ENCODE results near the gene AP3D1.

The AP3D1 gene

DNA sequence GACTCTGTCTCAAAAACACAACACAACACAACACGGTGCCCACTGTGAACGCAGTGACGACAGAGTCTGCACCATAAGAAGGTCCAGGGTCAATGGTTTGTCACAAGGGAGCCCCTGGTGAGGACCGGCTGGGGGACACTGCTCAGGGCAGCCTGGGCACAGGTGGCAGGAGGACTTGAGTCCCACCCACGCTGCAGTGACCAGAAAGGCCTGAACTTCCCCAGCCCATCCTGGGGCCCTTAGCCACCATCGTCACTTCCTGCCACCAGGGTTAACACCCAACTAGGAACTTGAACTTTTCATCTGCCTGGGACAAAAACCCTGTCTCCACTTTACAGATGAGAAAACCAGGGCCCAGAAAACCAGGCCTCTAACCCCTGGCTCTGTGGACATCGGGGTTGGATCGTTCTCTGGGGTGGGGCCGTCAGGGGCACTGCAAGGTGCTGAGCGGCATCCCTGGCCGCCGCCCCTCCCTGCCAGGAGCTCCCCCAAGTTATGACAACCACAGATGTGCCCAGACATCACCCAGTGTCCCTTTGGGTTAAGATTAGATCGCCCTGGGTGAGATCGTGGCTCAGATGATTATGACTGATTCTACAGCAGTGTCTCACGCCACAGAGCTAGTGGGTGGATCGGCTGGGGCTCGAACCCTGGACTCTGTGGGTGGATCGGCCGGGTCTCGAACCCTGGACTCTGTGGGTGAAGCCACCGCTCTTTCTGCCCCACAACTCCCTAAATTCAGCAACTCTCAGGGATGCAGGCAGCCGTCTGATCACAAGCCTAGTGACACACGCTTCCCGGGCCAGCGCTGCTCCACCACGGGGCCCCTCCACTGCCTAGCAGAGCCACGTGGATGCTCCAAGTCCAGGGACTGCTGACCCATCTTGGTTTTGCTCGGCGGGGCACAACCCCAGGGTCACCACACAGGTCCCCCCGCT lies 69.2 kb downstream of the AP3D1 start:
- no peak for DNase-seq

DNA sequence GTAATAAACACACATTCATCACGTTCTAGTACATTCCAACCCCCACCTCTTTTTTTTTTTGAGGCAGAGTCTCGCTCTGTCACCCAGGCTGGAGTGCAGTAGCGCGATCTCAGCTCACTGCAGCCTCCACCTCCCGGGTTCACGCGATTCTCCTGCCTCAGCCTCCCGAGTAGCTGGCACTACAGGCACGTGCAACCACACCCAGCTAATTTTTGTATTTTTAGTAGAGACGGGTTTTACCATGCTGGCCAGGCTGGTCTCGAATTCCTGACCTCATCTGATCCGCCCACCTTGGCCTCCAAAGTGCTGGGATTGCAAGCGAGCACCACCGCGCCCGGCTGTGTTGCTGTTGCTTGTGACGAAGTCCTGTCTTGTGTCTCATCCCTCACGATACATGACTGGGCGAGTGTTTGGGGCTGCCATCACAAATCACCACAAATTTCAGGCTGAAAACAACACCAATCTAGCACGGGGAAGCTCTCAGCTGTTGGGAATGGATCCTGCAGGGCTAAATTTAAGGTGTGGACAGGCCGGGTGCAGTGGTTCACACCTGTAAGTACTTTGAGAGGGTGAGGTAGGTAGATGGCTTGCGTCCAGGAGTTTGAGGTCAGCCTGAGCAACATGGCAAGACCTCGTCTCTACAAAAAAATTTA lies 70.9 kb downstream of the AP3D1 start:
- DNase-seq, result no peak

DNA sequence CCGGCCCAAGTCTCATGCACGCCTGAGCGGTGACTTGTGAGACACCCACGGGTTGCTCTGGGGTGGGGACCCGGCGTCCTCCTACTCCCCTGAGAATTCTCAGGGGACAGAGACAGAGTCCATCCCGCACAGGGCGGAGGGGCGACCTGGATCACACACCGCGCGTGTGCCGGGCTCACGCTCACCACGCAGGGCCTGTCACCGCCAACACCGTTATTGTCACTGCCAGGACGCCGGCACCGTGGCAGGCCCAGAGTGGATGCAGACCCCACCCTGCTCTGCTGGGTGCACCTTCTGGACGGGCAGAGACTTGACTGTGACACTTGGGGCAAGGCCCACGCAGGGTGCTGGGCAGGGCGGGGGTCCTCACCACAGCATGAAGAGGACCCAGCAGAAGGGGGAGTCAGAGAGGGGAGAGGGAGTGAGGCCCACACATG lies 71.5 kb downstream of the AP3D1 start:
- no peak for DNase-seq

DNA sequence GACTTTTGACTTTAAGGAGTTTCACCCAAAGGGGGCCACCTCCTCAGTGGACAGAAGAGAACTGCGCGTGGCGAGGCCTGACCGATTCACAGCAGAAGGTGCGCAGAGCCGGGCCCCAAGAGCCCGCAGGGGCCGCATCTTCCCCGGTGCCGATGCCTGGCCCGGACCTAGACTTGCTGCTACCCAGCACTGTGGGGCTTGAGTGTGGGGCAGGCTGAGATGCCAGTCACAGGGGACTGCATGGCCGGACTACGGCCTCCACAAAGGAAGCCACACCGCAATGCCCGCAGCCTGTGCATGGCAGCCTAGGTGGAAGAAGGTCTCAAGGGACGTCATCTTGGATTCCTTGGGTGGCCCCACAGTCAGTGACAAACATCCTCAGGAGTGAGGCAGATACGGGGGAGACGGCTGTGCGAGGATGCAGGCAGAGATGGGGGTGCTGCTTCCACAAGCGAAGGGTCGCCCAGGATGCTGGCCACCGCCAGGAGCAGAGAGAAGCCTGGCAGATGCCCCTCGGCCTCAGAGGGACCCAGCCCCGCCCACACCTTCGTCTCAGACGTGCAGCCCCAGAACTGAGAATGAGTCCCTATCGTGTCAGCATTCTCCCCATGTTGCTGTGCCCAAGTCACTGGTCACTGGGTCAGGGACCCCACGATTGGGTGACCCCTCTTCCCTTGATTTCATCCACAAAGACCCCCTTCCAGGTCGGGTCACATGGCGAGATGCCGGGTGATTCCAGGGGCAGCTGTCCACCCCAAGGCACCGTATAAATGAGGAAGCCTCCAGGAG lies 72.1 kb downstream of the AP3D1 start:
- no peak for DNase-seq

DNA sequence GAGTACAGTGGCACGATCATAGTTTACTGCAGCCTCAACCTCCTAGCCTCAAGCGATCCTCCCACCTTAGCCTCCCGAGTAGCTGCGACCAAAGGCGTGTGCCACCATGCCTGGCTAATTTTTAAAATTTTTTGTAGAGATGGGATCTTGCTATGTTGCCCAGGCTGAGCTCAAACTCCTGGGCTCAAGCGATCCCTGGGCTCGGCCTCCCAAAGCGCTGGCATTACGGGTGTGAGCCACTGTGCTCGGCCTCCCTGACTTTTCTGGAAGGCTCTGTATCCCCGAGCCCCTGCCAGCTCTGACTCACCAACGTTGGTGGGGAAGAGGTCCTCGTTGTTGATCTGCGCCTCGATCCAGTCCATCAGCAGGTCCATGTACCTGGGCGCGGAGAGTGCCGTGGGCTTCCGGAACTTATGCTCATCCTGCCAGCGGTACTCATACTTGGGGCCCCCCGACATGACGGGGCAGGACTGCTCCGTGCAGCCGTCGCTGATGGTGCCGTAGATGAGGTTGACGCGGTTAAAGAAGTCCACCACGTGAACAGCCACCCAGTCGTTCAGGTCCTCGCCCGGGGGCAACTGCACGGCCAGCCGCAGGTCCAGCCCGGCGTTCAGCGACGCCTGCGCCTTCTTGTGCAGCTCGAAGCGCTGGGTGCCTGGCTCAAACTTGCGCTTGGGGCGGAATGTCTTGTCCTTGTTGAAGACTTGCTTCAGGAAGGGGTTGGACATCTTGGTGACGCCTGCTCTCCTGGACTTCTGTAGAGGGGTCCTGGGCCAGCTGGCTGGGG lies 73.3 kb downstream of the AP3D1 start:
- DNase-seq, result no peak

DNA sequence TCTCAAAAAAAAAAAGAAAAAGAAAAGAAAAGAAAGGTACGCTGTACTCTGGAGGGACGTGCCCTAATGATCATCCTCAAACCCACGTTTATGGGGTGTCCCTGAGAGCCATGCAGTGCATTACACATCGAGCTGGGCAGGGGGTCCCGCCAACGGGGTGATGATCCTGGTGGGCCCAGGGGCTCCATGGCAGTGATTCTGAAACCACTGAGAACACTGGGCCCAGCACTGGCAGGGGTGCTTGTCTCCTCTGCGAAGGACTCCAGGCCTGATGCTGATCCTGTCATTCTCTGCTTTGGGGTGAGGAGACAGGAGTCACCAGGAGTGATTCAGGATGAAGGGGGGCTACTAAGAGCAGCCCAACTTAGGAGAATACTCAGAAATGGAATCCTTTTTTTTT lies 74.0 kb downstream of the AP3D1 start:
- DNase-seq, result no peak

DNA sequence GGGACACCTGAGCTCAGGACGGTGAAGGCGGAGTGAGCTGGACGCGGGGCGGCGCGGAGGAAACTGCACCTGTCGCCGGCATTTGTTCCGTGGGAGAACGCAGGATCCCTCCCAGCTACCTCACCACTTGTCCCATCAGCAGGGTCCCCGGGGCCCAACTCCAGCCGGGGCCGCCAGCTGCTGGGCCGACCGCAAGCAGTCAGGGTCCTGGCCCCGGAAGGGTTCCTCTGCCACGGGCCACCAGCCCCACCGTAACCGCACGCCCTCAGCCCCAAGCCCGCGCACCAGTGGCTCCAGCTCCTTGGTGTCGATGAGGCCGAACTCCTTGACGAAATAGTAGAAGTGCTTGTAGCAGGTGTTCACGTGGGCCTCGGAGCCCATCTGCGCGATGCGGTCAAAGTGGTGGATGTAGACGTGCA lies 74.8 kb downstream of the AP3D1 start:
- DNase-seq, result no peak

DNA sequence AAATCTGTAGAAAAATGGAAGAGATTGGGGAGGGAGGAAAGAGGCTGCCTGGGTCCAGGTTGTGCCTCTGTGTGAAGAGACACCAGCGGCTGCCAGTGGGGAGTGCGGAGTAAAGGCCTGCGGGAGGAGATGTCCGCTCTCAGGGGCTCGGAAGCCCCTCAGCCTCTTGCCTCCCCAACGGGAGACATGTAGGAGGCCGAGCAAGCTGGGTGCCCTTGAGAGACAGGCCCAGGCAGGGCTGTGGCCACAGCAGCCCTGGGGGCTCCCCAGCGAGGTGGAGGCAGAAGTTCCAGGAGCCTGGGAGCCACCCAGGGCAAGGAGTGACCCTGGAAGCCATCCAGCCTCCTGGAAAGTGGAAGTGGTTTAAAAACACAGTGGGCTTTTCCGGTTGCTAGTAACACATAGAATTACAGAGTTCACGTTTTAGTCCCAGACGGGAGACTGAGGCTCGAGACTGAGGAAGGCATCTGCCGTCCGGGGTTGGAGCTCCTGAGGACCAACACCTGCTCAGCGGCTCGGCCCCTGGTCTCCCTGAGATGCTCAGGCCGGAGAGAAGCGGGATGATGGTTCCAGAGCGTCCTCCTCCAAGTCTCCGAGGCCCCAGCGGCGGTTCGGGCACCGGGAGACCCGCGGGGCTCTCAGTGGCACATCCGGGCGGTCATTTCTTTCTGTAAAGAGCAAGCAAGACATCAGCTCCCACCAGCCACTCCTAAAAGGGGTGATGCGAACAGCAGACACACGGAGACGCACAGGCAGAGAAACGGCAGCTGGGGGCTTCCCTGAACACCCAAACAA lies 78.4 kb downstream of the AP3D1 start:
- no peak for DNase-seq

DNA sequence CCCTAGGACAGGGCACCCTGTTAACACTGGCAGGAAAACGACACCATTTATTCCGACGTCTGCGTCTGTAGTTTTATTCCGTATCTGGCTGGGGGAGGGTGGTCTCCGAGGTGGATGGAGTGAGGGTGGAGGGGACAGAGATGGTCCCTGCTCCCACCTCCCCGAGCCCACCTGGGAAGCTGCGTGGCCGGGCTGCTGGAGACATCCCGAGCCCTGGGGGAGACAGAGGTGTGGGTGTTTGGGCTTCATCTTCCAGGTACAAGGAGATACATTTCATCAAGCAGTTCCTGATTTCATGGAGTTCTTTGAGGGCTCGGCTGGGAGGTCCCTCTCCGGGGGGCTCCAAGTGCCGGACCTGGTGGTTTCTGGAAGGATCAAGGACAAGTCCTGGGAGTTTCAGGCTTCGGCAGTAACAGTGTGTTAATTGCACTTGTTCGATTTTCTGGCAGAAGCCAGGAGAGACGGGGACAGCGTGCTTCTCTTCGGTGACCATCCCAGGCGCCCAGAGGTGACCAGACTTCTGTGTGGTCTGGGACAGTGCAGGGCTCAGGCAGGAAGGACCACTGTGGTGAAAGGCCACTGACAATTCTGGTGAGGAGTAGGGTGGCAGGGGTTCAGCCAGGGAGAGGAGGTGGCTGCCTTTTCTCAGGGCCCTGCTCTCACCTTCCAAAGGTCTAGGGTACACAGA lies 80.2 kb downstream of the AP3D1 start:
- no peak for DNase-seq

DNA sequence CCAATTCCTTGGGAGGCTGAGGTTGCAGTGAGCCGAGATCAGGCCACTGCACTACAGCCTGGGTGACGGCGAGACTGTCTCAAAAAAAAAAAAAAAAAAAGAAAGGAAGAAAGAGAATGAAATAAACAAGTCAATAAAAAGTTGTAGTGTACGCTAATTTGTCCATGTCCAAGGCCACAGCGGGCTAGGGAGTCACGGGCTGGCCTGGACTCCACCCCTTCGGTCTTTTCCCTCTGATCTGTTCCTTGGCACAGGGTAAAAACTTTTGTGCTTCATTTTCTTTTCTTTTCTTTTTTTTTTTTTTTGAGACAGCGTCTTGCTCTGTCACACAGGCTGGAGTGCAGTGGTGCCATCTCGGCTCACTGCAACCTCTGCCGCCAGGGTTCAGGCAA lies 80.9 kb downstream of the AP3D1 start:
- DNase-seq, result no peak

DNA sequence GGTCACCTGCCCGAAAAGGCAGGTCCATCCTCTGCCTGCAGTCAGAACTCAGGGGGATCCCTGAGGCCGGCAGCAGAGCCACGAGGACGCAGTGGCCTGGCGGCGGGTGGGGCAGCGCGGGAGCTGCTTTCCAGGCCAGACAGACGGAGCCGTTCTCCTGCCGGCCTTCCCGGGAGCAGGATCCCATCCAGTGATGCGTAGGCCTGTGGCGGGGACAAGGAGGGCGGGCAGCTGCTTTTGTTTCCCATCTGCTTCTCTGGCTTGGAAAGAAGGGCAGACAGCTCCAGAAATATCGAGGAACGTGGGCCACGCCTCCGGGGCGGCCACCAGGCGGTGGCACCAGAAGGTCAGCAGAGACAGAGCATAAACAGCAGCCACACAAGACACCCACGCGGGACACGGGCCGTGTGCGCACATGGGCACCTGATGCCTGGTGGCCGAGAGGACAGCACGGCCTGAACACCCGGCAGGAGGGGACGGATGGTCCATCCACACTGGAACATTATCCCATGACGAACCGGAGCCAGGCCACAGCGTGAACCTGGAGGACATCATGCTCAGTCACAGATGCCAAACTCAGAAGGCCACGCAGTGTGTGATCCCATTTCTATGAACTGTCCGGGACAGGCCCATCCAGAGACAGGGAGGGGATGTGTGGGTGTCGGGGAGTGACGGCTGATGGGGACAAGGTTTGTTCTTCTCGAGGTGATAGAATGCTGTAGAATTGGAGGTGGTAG lies 86.4 kb downstream of the AP3D1 start:
- no peak for DNase-seq

DNA sequence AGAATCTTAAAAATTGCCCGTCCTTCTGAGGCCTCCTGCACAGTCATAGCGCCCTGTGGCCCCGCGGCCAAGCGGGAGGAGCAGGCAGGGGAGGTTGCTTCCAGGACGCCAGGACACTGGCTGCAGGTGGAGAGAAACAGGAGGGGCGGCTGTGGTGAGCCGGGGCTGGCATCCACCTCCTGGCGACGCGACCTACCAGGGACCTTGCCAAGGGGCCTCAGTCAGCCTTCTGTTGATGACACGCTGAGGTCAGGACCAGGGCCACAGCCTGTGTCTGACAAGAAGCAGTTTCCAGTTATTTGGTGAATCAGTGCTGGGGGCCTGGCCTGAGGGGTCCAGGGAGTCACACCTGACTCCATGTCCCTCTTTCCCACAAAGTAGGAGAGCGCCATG lies 87.0 kb downstream of the AP3D1 start:
- DNase-seq, result no peak

DNA sequence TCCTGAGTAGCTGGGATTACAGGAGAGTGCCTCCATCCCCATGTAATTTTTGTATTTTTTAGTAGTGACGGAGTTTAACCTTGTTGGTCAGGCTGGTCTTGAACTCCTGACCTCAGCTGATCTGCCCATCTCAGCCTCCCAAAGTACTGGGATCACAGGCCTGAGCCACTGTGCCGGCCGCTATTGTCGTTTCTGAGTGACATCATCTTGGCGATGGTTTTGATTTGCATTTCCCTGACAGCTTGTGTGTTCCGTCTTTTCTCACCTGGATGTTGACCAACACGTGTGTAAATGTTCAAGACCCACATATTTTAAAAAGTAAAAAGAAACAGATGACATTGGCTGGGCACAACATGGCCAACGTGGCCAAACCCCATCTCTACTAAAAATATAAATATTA lies 87.5 kb downstream of the AP3D1 start:
- no peak for DNase-seq

DNA sequence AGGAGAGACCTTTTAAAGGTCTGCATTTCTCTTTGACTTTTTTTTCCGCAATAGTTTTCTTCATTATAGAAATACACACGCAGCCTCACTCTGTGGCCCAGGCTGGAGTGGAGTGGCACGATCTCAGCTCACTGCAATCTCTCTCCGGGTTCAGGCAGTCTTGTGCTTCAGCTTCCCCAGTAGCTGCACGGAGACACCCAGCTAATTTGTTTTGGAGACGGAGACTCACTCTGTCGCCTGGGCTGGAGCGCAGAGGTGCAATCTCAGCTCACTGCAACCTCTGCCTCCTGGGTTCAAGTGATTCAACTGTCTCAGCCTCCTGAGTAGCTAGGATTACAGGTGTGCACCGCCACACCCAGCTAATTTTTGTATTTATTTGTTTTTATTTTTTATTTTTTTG lies 88.6 kb downstream of the AP3D1 start:
- no peak for DNase-seq

DNA sequence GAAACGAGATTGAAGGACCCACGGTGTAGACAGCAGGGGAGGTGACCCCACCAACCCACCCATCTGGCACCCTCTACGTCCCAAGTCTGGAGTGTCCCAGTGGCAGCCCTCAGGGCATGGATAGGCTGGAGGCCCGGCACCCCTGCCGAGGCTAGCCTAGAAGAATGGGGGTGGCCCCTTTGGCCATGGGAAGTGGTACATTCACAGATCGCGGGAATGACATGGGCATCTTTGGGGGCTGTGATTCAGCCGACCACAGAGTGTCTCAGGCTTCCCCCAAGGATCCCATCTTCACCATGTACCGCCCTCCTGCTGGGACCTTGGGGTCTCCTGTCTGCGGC lies 89.0 kb downstream of the AP3D1 start:
- no peak for DNase-seq

DNA sequence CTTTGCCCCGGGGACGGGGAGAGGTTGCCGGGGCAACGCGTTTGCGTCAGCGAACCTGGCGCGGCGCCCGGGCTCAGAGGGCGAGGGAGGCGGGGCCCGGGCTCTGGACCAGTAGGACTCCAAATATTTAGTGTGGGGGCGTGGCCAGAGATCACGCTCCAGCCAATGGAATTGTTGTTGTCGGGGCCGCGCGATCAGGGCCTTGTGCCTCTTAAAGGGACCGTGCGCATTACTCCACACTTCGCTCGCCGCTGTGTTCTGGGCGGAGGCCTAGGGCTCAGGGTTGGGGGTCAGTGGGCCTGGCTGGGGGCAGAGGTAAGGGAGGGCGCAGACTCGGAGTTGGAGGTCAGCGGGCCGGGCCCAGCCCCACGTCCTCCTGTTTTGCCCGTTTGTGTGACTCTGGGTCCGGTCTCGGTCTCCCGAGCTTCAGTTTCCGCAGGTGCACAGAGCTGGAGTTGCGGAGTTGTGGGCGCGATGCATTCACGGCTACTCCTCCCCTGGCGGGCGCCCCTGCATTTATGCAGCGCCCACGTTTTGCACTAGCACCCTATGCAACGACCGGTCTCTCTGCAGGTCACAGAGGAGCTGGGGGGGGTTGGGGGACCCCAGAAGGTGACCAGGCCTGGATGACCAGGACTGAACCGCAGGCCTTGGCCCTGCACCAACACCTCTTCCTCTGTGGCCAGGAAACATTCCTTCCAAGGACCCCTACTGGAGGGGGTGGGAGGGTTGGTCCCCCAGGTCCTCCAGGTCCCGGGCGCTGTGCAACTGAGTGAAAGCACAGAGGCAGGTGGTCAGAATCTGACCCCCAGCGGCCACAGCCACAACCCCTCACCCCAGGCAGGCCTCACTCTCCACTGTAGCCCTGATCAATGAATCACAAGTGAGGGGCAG lies 89.6 kb downstream of the AP3D1 start:
- peak; percentile 98 for DNase-seq

DNA sequence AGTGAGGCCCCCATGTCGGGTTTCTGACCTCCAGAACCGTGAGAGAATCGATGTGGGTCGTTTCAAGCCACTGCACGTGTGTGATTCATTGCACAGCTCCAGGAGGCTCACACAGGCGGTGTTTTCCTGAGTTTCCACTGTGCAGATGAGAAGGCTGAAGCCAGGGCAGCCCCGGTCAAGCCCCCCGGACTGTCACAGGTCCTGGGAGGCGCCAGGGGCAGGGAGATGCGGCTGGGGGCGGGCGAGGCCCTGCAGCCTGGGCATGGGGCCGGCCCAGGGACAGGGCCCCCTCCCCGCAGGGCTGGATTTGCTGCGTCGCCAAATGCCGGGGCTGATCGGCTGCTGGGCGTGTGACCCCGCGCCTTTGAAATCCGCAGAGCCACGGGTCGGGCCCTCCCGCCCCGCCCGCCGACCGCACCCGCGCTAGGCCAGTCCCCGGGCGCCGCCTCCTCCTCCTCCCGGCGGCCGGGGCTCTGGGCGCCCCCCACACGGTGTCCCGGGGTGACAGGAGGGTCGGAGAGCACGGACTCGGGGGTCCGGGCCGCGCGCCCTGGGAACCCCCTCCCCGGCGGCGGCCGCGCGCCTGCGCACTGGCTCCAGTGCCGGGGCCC lies 90.4 kb downstream of the AP3D1 start:
- DNase-seq, result no peak

DNA sequence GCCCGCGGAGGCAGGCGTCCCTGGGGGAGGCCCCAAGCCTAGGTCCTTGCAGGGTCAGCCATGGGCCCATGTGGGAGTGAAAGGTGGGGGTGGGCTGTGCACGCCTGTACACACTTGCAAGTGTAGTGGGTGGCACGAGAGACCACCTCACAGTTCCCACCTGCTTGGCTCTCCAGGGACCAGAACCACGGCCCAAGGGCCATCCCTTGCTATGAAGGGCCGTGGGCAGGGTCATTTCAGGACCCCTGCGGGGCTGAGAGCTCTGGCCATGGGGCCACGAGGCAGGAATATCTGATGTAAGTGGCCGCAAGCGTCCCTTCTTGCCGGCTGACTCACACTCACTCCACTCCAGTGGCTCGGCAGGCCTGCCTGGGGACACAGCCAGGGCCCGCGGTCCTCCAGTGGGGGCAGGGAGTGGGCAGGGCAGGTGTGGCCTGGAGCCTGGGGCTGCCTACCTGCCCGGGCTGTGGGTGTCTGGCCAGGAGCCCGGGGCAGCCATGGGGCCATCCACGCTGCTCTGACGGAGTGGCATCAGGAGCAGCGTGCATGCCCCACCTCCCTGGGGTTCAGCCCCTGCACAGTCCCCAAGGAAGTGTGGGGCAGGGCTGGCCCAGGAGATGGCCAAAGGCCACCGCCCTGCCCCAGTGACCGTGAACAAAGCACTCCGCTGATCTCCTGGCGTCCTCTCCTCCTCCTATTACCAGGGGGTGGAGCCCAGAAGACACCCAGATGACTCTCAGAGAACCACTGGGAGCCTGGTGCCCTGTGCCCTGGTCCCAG lies 91.8 kb downstream of the AP3D1 start:
- DNase-seq, result no peak
